Effector CD4-positive, alpha-beta T cell (primary cell): ENCODE data around the gene PLEKHG7.
"Not testable (repeated sequence)": the region's sequence is repeated elsewhere in the genome, so short reads cannot be mapped to it uniquely, and the experiment has no call there.

Experiments used
- DNase-seq: peaks from one replicate; pipeline ENCODE4 v3.0.0-alpha.2; 2020

Gene PLEKHG7

GRCh38 chr12:92715625-92716024, 12.8 kb downstream of the PLEKHG7 start:
- DNase-seq: no peak

GRCh38 chr12:92717202-92717601, 14.4 kb downstream of the PLEKHG7 start:
- DNase-seq: no peak

- no peak for DNase-seq
These were observed 15.7 kb downstream of the PLEKHG7 start for GRCh38 chr12:92718483-92718990.

GRCh38 chr12:92719674-92720073, 16.9 kb downstream of the PLEKHG7 start:
- no peak for DNase-seq

- no peak for DNase-seq
These were observed 18.3 kb downstream of the PLEKHG7 start for GRCh38 chr12:92721130-92721529.

GRCh38 chr12:92721656-92722055, 18.9 kb downstream of the PLEKHG7 start:
- DNase-seq: no peak

GRCh38 chr12:92722897-92723296, 20.1 kb downstream of the PLEKHG7 start:
- DNase-seq: no peak

- DNase-seq: no peak
These were observed 24.1 kb downstream of the PLEKHG7 start for GRCh38 chr12:92726850-92727249.

- no peak for DNase-seq
These were observed 27.1 kb downstream of the PLEKHG7 start for GRCh38 chr12:92729773-92730305.

- no peak for DNase-seq
These were observed 28.0 kb downstream of the PLEKHG7 start for GRCh38 chr12:92730758-92731157.

GRCh38 chr12:92732216-92732615, 29.4 kb downstream of the PLEKHG7 start:
- no peak for DNase-seq

- DNase-seq: no peak
These were observed 29.9 kb downstream of the PLEKHG7 start for GRCh38 chr12:92732716-92733115.

- no peak for DNase-seq
These were observed 30.4 kb downstream of the PLEKHG7 start for GRCh38 chr12:92733181-92733580.

GRCh38 chr12:92733661-92734060, 30.9 kb downstream of the PLEKHG7 start:
- no peak for DNase-seq

- no peak for DNase-seq
These were observed 32.4 kb downstream of the PLEKHG7 start for GRCh38 chr12:92735131-92735721.

- DNase-seq: no peak
These were observed 33.8 kb downstream of the PLEKHG7 start for GRCh38 chr12:92736605-92737004.

- DNase-seq: no peak
These were observed 35.4 kb downstream of the PLEKHG7 start for GRCh38 chr12:92737855-92738850.

- DNase-seq: no peak
These were observed 36.3 kb downstream of the PLEKHG7 start for GRCh38 chr12:92739113-92739512.

GRCh38 chr12:92740411-92740810, 37.6 kb downstream of the PLEKHG7 start:
- DNase-seq: no peak

- no peak for DNase-seq
These were observed 40.2 kb downstream of the PLEKHG7 start for GRCh38 chr12:92743026-92743425.

- DNase-seq: no peak
These were observed 43.2 kb downstream of the PLEKHG7 start for GRCh38 chr12:92745856-92746550.

GRCh38 chr12:92747151-92747550, 44.4 kb downstream of the PLEKHG7 start:
- DNase-seq: no peak

- DNase-seq: not testable (repeated sequence)
These were observed 46.9 kb downstream of the PLEKHG7 start for GRCh38 chr12:92749691-92750090.
